SU-DHL-6 (cell line): ENCODE results near the gene ACAA1.

Experiments
- EZH2phosphoT487 ChIP-seq: fragments of 200-600 bp; sonication (generic), shearing (Covaris generic); conservative IDR thresholded peaks from 2 replicates; pipeline ENCODE4 v1.6.1; 2018; ENCODE audit warnings: mild to moderate bottlenecking, antibody characterized with exemption, low read length, moderate library complexity, mixed read lengths
- TF ChIP-seq, protein P1 (sequence below): fragments of 200-600 bp; sonication (generic); IDR thresholded peaks from one replicate; pipeline ENCODE4 v1.5.1; 2017; ENCODE audit warnings: antibody characterized with exemption, mild to moderate bottlenecking, low read length, moderate library complexity; ENCODE audit not compliant: insufficient read depth, poor library complexity, severe bottlenecking

DNA sequence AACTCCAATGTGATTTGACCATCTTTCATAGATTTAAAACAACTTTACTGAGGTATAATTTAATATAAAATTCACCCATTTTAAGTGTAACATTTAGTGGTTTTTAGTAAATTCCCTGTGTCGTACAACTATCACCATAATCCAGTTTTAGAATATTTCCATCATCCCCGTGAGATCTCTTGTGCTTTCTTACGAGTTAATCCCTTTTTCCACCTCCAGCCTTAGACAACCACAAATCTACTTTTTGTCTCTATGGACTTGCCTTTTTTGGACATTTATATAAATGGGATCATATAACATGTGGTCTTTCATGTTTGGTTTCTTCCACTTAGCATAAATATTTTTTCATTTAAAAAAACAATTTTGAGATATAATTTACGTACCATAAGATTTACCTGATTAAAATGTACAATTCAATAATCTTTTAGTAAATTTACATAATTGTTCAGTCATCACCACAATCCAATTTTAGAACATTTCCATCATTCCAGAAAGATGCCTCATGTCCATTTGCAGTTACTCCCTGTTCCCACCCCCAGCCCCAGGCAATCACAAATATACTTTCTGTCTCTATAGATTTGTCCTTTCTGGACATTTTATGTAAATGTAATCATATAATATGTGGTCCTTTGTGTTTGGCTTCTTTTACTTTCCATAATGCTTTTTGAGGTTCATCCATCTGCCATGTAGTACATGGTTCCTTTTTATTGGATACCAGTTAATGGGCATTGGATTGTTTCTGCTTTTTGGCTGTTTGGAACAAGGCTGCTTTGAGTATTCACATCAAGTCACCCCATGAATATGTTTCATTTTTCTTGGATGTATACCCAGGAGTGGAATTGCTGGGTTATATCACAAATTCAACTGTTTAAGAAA lies 31.5 kb upstream of the ACAA1 start:
- TF ChIP-seq, protein P1, sequence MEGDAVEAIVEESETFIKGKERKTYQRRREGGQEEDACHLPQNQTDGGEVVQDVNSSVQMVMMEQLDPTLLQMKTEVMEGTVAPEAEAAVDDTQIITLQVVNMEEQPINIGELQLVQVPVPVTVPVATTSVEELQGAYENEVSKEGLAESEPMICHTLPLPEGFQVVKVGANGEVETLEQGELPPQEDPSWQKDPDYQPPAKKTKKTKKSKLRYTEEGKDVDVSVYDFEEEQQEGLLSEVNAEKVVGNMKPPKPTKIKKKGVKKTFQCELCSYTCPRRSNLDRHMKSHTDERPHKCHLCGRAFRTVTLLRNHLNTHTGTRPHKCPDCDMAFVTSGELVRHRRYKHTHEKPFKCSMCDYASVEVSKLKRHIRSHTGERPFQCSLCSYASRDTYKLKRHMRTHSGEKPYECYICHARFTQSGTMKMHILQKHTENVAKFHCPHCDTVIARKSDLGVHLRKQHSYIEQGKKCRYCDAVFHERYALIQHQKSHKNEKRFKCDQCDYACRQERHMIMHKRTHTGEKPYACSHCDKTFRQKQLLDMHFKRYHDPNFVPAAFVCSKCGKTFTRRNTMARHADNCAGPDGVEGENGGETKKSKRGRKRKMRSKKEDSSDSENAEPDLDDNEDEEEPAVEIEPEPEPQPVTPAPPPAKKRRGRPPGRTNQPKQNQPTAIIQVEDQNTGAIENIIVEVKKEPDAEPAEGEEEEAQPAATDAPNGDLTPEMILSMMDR, result no peak
- no peak for TF ChIP-seq EZH2phosphoT487
